ENCODE measurements around the gene GPR148.

Gene GPR148

GRCh38 chr2:130769343-130769907 lies 40.6 kb downstream of the GPR148 start:
- no peak for DNase-seq (ENCODE audit: low read depth in 2 of 2)

GRCh38 chr2:130776550-130776949 lies 47.7 kb downstream of the GPR148 start:
- no peak for DNase-seq (ENCODE audit: low read depth in 2 of 2)

GRCh38 chr2:130778781-130779180 lies 49.9 kb downstream of the GPR148 start:
- DNase-seq (ENCODE audit: low read depth in 2 of 2), result no peak

Data from stimulated activated CD8-positive, alpha-beta memory T cell treated with anti-CD3 and anti-CD28 coated beads, Interleukin-7, amount 100 ng/mL, for 4 hours (primary cell).